Measurements from ENCODE around the gene COX4I2.

DNA sequence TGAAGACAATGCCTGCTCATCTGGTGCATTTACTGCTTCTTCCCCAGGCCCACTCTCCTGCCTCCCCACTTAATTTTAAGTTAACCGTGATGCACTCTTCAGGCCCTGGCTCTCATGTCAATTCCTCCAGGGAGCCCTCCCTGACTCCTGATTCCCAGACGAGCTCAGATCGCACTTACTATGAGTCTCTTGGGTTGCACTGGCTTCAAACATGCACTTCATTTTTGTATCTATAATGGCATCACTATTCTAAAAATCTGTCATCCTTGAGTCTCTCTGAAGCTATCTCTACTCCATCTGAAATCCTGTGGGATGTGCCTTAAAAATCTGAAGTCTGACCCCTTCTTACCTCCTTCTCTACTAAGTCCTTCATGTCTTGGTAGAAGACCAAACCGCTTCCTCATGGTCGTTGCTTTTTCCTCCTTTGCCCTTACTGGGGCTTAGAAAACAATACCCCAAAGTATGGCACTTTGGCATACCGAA, 24.7 kb downstream of the COX4I2 start:
- TF ChIP-seq, protein P1, sequence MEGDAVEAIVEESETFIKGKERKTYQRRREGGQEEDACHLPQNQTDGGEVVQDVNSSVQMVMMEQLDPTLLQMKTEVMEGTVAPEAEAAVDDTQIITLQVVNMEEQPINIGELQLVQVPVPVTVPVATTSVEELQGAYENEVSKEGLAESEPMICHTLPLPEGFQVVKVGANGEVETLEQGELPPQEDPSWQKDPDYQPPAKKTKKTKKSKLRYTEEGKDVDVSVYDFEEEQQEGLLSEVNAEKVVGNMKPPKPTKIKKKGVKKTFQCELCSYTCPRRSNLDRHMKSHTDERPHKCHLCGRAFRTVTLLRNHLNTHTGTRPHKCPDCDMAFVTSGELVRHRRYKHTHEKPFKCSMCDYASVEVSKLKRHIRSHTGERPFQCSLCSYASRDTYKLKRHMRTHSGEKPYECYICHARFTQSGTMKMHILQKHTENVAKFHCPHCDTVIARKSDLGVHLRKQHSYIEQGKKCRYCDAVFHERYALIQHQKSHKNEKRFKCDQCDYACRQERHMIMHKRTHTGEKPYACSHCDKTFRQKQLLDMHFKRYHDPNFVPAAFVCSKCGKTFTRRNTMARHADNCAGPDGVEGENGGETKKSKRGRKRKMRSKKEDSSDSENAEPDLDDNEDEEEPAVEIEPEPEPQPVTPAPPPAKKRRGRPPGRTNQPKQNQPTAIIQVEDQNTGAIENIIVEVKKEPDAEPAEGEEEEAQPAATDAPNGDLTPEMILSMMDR (IDR thresholded peaks at IDR 0.05) = peak in 1 of 3 experiments; percentile 6
- no peak for TF ChIP-seq EP300 (IDR thresholded peaks at IDR 0.05)

Data from esophagus muscularis mucosa (tissue), 3 donors.